Measurements from ENCODE around the gene PREX1. TPM values are rescaled to one million over a fixed set of nuclear protein-coding genes. Genes with fewer than 3 reads are reported as not detected.
"Not testable (repeated sequence)": the region's sequence is repeated elsewhere in the genome, so short reads cannot be mapped to it uniquely, and the experiment has no call there.

Gene PREX1
- total and polyA plus RNA-seq, 12 donors = 10.1 to 85.1 (median 42.9) TPM

GRCh38 chr20:48845721-48846306 lies 18.0 kb upstream of the PREX1 start:
- Histone ChIP-seq H3K27me3 (no peaks in the 10 kb centered on the region), H3K36me3 (replicated peaks in 1 of 2) (no peaks in the 10 kb centered on the region), H3K4me3 (no peak overlapping the region), H3K9me3 (replicated peaks in 1 of 3) (no peaks in the 10 kb centered on the region), H3K27ac (no peak overlapping the region), H3K4me1 (replicated peaks in 1 of 2) (no peaks in the 10 kb centered on the region)
- intact Hi-C loops (cut with DNase I) = no loop called here
- DNase-seq = no peak
- no peak for TF ChIP-seq POLR2A (IDR thresholded peaks at IDR 0.05)
- TF ChIP-seq, protein P1, sequence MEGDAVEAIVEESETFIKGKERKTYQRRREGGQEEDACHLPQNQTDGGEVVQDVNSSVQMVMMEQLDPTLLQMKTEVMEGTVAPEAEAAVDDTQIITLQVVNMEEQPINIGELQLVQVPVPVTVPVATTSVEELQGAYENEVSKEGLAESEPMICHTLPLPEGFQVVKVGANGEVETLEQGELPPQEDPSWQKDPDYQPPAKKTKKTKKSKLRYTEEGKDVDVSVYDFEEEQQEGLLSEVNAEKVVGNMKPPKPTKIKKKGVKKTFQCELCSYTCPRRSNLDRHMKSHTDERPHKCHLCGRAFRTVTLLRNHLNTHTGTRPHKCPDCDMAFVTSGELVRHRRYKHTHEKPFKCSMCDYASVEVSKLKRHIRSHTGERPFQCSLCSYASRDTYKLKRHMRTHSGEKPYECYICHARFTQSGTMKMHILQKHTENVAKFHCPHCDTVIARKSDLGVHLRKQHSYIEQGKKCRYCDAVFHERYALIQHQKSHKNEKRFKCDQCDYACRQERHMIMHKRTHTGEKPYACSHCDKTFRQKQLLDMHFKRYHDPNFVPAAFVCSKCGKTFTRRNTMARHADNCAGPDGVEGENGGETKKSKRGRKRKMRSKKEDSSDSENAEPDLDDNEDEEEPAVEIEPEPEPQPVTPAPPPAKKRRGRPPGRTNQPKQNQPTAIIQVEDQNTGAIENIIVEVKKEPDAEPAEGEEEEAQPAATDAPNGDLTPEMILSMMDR (IDR thresholded peaks at IDR 0.05) = no peak
- WGBS, 4 donors = 66 to 90% (median 81%) methylated on average over 7 of the region's 7 CpGs

- Histone ChIP-seq H3K27me3 (no peaks in the 10 kb centered on the region), H3K36me3 (replicated peaks in 1 of 2) (no peaks in the 10 kb centered on the region), H3K4me1 (replicated peaks in 1 of 2) (no peaks in the 10 kb centered on the region), H3K4me3 (no peak overlapping the region), H3K9me3 (replicated peaks in 1 of 3) (no peaks in the 10 kb centered on the region), H3K27ac (no peak overlapping the region)
- WGBS, 4 donors = 46 to 60% (median 51%) methylated on average over 4 of the region's 4 CpGs
- TF ChIP-seq, protein P1 (IDR thresholded peaks at IDR 0.05) = no peak
- TF ChIP-seq POLR2A (IDR thresholded peaks at IDR 0.05) = no peak
- DNase-seq = no peak
- intact Hi-C loops (cut with DNase I) = no loop called here
Measured at GRCh38 chr20:48844996-48845395, 17.2 kb upstream of the PREX1 start.

GRCh38 chr20:48843896-48844295 lies 16.1 kb upstream of the PREX1 start:
- H3K27me3 ChIP-seq; H3K4me3 ChIP-seq; H3K4me1 ChIP-seq (replicated peaks in 1 of 2); H3K27ac ChIP-seq; intact Hi-C loops (cut with DNase I); H3K9me3 ChIP-seq (replicated peaks in 1 of 3); H3K36me3 ChIP-seq (replicated peaks in 1 of 2); DNase-seq: not testable (repeated sequence)
- 38 to 94% (median 72%) methylated on average over 2 of the region's 2 CpGs for WGBS, 4 donors

- intact Hi-C loops (cut with DNase I) = no loop called here
- Histone ChIP-seq H3K9me3 (replicated peaks in 1 of 3) (no peaks in the 10 kb centered on the region), H3K36me3 (replicated peaks in 1 of 2) (no peaks in the 10 kb centered on the region), H3K4me1 (replicated peaks in 1 of 2) (no peaks in the 10 kb centered on the region), H3K4me3 (no peak overlapping the region), H3K27me3 (no peaks in the 10 kb centered on the region), H3K27ac (no peak overlapping the region)
- WGBS, 4 donors = 70 to 72% (median 71%) methylated on average over 6 of the region's 6 CpGs
- DNase-seq = no peak
- TF ChIP-seq, protein P1 (IDR thresholded peaks at IDR 0.05) = no peak
- no peak for TF ChIP-seq POLR2A (IDR thresholded peaks at IDR 0.05)
Measured at GRCh38 chr20:48843057-48843806, 15.4 kb upstream of the PREX1 start.

Measured in adrenal gland (tissue), 12 donors.